Skeletal muscle tissue (tissue), 4 donors: ENCODE measurements around the gene SH2D3A. TPM values are rescaled to one million over a fixed set of nuclear protein-coding genes. Genes with fewer than 3 reads are reported as not detected.

ENCODE experiments used
- H3K27ac ChIP-seq: one replicate; pipeline ENCODE4 v1.7.0; 2013; ENCODE audit warnings: mild to moderate bottlenecking, low read depth, low read length, inconsistent platforms
- H3K27me3 ChIP-seq, 3 donors: one replicate each; pipeline ENCODE4 v1.7.0; 2013; ENCODE audit warnings: low read length in 3 of 3; ENCODE audit not compliant: control insufficient read depth in 3 of 3, insufficient read depth in 3 of 3
- H3K36me3 ChIP-seq, 3 donors: one replicate each; pipeline ENCODE4 v1.7.0; 2013; ENCODE audit warnings: low read length in 3 of 3; ENCODE audit not compliant: control insufficient read depth in 3 of 3, insufficient read depth in 3 of 3
- H3K4me1 ChIP-seq, 3 donors: one replicate each; pipeline ENCODE4 v1.7.0; 2013; ENCODE audit warnings: low read length in 3 of 3, mild to moderate bottlenecking in 3 of 3; ENCODE audit not compliant: control insufficient read depth in 3 of 3, insufficient read depth in 3 of 3
- H3K4me3 ChIP-seq, 3 donors: one replicate each; pipeline ENCODE4 v1.7.0; 2013; ENCODE audit warnings: low read length in 3 of 3
- H3K9ac ChIP-seq, 3 donors: one replicate each; pipeline ENCODE4 v1.7.0; 2013; ENCODE audit warnings: low read length in 3 of 3, mild to moderate bottlenecking in 3 of 3, moderate library complexity in 2 of 3, low read depth in 1 of 3
- H3K9me3 ChIP-seq, 3 donors: one replicate each; pipeline ENCODE4 v1.7.0; 2013; ENCODE audit warnings: low read length in 3 of 3; ENCODE audit not compliant: control insufficient read depth in 3 of 3
- total RNA-seq: library from RNA; depleted of rRNA; stranded (reverse); fragments of >200 nt; gene quantifications from one replicate; pipeline ENCODE4 v1.2.3, GENCODE V29; 2014
- donor health status: Osteomylitis.

Gene SH2D3A
- total RNA-seq, 1 donor from 2014 or later = not detected

DNA sequence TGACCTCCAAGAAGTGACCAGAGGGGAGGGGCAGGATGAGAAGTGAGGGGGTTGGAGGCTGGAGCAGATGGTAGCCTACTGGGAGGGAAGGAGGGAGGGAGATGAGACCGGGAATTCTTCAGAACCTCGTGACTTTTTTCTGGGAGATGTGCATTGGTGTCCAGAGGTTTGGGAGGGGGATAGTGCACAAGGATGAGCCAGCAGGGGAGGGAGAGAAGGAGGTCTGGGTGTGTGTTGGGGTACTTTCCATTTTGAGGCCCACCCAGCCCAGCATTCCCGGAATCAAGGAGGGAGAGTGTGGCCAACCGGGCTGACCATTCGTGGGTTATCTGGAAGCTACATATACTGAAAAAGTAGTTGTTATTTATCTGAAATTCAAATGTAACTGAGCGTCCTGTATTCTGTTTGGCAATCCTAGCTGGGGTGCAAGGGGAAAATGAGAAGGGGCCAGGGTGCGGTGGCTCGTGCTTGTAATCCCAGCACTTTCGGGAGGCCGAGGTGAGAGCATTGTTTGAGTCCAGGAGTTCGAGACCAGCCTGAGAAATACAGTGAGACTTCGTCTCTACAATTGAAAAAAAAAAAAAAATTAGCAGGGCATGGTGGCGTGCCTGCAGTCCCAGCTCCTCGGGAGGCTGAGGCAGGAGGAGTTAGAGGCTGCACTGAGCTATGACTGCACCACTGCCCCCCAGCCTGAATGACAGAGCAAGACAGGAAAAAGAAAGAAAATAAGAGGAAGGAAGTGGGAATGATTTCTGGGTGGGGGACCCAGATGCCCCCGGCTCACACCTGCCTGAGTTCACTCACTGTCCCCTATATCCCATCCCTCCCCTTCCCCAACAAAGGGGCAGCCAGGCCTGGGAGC, 42.4 kb downstream of the SH2D3A start:
- no peaks in the 10 kb centered on the region for H3K36me3 ChIP-seq
- peaks cover 0 to 7% (median 2%) of the 10 kb centered on the region in 3 donors for H3K4me1 ChIP-seq
- H3K4me3 ChIP-seq = no peak overlapping the region
- peak overlapping the region; percentile 44 for H3K27ac ChIP-seq
- H3K9ac ChIP-seq = no peak overlapping the region
- no peaks in the 10 kb centered on the region for H3K9me3 ChIP-seq
- H3K27me3 ChIP-seq = peaks cover 0 to 7% (median 6%) of the 10 kb centered on the region in 3 donors

DNA sequence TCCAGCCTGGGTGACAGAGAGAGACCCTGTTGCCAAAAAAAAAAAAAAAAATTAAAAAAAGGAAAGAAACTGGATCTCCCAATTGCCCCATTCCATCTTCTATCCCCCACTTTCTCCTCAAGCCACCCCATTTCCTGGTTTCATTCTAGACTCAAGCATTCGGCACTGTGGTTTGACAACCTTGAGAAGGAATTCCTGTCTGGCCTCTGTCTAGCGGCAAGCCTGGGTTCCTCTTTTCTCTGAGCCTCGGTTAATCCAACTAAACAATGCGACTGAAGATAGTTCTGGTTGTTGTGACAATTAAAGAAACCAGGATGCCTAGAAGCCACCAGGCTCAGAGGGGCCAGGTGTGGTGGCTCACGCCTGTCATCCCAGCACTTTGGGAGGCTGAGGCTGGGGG, 43.5 kb downstream of the SH2D3A start:
- Histone ChIP-seq H3K4me3 (no peak overlapping the region), H3K27me3 (peaks cover 0 to 7% (median 6%) of the 10 kb centered on the region in 3 donors)

GRCh38 chr19:6723108-6723618, 44.1 kb downstream of the SH2D3A start:
- H3K4me1 ChIP-seq = peaks cover 3 to 7% (median 7%) of the 10 kb centered on the region in 3 donors
- peaks cover 0 to 7% (median 6%) of the 10 kb centered on the region in 3 donors for H3K27me3 ChIP-seq
- no peak overlapping the region for H3K27ac ChIP-seq
- no peak overlapping the region for H3K4me3 ChIP-seq
- no peaks in the 10 kb centered on the region for H3K9me3 ChIP-seq
- no peak overlapping the region for H3K9ac ChIP-seq
- H3K36me3 ChIP-seq = no peaks in the 10 kb centered on the region

More for the DNA sequence above, 43.5 kb downstream of the SH2D3A start:
- Histone ChIP-seq H3K27ac (peak overlapping the region; percentile 62), H3K9ac (no peak overlapping the region), H3K9me3 (no peaks in the 10 kb centered on the region), H3K4me1 (peaks cover 3 to 7% (median 7%) of the 10 kb centered on the region in 3 donors), H3K36me3 (no peaks in the 10 kb centered on the region)

DNA sequence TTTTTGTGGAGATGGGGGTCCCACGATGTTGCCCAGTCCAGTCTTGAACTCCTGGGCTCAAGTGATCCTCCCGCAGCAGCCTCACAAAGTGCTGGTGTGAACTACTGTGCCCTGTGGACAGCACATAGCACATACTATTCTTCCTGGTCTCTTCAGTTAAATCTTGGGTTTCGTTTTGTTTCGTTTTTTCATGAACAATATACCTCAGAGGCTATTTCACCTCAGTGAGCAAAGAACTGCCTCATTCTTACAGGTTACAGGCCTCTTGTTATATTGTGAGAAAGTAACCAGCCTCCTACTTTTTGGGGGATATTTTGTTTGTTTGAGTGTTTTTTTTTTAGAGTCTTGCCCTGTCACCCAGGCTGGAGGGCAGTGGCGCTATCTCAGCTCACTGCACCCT, 45.5 kb downstream of the SH2D3A start:
- no peaks in the 10 kb centered on the region for H3K9me3 ChIP-seq

DNA sequence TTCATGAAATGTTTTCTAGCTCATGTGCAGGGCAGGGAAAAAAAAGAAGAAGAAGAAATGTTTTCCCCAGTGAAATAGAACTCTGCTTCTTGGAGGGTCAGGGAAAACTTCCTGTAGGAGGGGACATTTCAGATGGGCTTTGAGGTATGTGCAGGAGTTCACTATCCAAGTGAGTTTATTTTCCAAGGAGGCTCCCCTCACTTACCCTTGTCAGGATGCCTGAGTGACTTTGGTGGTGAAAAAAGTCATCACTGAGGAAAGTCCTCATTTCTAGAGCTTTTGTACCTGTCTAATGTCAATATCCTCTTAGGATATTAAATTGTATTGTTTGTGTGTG, 46.1 kb downstream of the SH2D3A start:
- Histone ChIP-seq H3K36me3 (peaks cover 2 to 3% (median 3%) of the 10 kb centered on the region in 3 donors), H3K27ac (peak overlapping the region; percentile 25), H3K4me1 (peaks cover 3 to 7% (median 7%) of the 10 kb centered on the region in 3 donors), H3K4me3 (no peak overlapping the region), H3K9me3 (no peaks in the 10 kb centered on the region), H3K9ac (no peak overlapping the region), H3K27me3 (peaks cover 6 to 17% (median 11%) of the 10 kb centered on the region in 3 donors)

More for the DNA sequence above, 45.5 kb downstream of the SH2D3A start:
- Histone ChIP-seq H3K27me3 (peaks cover 6 to 15% (median 11%) of the 10 kb centered on the region in 3 donors), H3K9ac (no peak overlapping the region), H3K27ac (no peak overlapping the region), H3K36me3 (peaks cover 2 to 3% (median 3%) of the 10 kb centered on the region in 3 donors), H3K4me3 (no peak overlapping the region), H3K4me1 (peaks cover 3 to 7% (median 7%) of the 10 kb centered on the region in 3 donors)

GRCh38 chr19:6720369-6721137, 46.7 kb downstream of the SH2D3A start, which contains the start of gene C3:
Gene C3 (minus strand): TSS chr19:6720650. CDS start chr19:6720589, 61 bp downstream.
- Histone ChIP-seq H3K9ac (no peak within 1 kb of the TSS), H3K9me3 (no peaks in the 10 kb centered on the region), H3K27ac (peak within 1 kb of the TSS; percentile 25), H3K36me3 (peaks cover 2 to 3% (median 3%) of the 10 kb centered on the region in 3 donors), H3K4me1 (peaks cover 3 to 7% (median 7%) of the 10 kb centered on the region in 3 donors), H3K27me3 (peaks cover 6 to 17% (median 11%) of the 10 kb centered on the region in 3 donors), H3K4me3 (peak within 1 kb of the TSS in 2 of 3 donors; percentile 38 to 40)

DNA sequence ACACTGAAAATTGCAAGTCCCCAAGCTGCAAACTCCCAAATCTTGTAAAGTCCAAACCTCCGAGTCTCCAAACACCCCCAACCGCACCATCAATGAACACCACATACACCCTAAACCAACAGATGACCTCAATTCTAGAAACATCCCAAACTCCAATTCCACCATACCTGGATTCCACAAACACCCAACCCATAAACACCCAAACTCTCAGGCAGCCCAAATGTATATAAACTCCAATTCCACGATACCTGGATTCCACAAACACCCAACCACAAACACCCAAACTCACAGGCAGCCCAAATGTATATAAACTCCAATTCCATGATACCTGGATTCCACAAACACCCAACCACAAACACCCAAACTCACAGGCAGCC, 47.3 kb downstream of the SH2D3A start:
- H3K9me3 ChIP-seq = no peaks in the 10 kb centered on the region
- peaks cover 3 to 7% (median 7%) of the 10 kb centered on the region in 3 donors for H3K4me1 ChIP-seq
- H3K27me3 ChIP-seq = peaks cover 6 to 17% (median 11%) of the 10 kb centered on the region in 3 donors
- H3K27ac ChIP-seq = no peak overlapping the region
- peaks cover 2 to 3% (median 3%) of the 10 kb centered on the region in 3 donors for H3K36me3 ChIP-seq
- peak overlapping the region in 2 of 3 donors; percentile 38 to 40 for H3K4me3 ChIP-seq
- H3K9ac ChIP-seq = no peak overlapping the region

DNA sequence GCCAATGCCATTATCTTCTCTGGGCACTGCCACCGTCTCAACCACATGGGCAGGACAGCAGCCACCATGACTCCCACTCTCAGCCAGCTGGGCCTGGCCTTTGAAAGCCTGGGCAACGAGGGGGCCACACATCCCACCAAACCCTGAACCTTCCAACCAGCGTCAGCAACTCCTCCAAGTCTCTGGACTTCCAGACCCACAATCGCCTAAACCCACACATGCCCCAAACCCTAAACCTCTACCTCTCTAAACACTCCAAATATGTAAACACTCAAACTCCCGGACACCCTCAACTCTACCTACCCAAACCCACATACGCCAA, 47.7 kb downstream of the SH2D3A start:
- Histone ChIP-seq H3K4me1 (peaks cover 3 to 7% (median 7%) of the 10 kb centered on the region in 3 donors), H3K9me3 (no peaks in the 10 kb centered on the region), H3K27me3 (peaks cover 6 to 20% (median 11%) of the 10 kb centered on the region in 3 donors), H3K9ac (no peak overlapping the region), H3K4me3 (peak overlapping the region in 2 of 3 donors; percentile 30 to 38), H3K27ac (no peak overlapping the region), H3K36me3 (peaks cover 2 to 3% (median 3%) of the 10 kb centered on the region in 3 donors)

GRCh38 chr19:6718741-6719539, 48.3 kb downstream of the SH2D3A start:
- Histone ChIP-seq H3K27ac (no peak overlapping the region), H3K36me3 (peaks cover 2 to 3% (median 3%) of the 10 kb centered on the region in 3 donors), H3K9ac (no peak overlapping the region), H3K4me1 (peaks cover 3 to 7% (median 7%) of the 10 kb centered on the region in 3 donors), H3K27me3 (peaks cover 6 to 20% (median 11%) of the 10 kb centered on the region in 3 donors), H3K4me3 (peak overlapping the region in 2 of 3 donors; percentile 30 to 38), H3K9me3 (no peaks in the 10 kb centered on the region)
